GM19324 (cell line): ENCODE measurements around the gene SNAP47.

Source experiments
- ATAC-seq: cut with Tn5 transposase; IDR thresholded peaks from one replicate; pipeline ENCODE4 v1.9.1; 2021; ENCODE audit warnings: mild to moderate bottlenecking, moderate library complexity; ENCODE audit not compliant: unreplicated experiment, low FRiP score

SNAP47 gene

DNA sequence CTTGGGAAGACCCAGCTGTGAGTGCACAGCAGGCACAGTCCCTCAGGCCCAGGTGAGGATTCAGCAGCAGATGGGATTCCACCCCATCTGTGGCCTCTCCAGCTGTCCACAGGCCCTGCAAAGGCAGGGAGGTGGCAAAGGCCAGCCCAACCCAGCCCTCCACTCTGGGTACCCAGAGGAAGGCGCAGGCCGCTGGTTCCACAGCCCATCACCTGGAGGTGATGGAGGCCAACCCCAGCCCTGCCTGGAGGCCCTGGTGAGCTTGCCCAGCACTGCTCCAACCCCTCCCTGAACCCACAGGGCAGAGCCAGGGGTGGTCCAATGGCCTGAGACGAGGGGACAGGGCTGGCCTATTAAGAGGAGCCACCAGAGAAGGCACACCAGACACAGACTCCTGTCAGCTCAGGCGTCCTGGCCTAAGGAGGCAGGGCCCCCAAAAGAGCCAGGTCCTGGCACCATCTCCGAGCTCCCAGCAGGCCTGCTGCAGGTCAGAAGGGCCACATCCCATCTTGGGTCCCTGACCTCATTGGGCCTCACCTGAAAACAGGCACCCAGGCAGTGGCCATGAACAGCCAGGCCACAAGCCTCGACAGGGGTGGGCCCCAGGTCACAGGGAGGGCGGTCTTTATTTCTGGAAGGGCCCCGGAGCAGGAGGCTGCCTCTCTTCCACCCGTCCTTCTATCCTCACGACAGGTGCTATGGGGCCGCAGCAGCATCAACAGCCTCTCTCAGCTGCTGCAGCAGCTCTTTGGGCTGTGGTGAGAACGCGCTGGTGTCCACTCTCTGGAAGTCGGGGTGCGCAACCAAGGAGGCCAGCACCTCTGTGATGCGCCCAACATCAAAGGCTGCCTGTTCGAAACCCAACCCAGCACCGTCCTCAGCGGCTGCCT lies 3.3 kb upstream of the SNAP47 start:
- ATAC-seq, result no peak

GRCh38 chr1:227732586-227733308 lies 2.5 kb upstream of the SNAP47 start:
- ATAC-seq, result no peak

- no peak for ATAC-seq
These were observed 1.9 kb upstream of the SNAP47 start for GRCh38 chr1:227733309-227733705.

DNA sequence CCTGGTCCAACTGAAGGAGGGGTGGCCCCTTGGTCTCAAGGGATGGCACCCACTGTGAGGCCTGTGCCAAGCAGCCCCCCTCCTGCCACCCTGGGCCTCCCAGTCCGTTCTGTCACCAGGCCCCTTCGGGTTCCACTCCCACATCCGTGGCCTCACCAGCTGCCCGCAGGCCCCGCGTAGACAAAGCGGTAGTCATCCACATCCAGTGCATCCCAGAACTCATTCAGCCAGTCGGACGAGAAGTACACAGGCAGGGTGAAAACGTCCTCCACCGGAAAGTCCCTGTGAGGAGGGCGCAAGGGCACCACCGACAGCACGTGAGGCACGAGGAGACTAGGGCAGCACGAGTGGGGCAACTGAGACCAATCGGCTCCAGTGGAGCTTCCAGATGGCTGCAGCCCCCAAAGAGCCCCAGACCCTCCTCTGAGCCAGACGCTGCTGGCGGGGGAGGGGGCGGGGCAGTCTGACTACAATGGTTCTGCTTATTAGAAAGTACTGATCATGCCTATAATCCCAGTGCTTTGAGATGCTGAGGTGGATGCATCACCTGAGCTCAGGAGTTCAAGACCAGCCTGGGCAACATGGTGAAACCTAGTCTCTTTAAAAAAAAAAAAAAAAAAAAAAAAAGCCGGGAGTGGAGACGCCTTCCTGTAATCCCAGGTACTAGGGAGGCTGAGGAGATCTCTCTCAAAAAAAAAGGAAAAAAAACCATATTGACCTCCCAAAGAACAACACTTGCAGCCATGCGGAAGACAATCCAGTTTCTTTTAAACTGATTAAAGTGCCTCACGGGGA lies 1.3 kb upstream of the SNAP47 start:
- no peak for ATAC-seq

GRCh38 chr1:227734546-227734855 lies 734 bp upstream of the SNAP47 start:
- no peak for ATAC-seq

DNA sequence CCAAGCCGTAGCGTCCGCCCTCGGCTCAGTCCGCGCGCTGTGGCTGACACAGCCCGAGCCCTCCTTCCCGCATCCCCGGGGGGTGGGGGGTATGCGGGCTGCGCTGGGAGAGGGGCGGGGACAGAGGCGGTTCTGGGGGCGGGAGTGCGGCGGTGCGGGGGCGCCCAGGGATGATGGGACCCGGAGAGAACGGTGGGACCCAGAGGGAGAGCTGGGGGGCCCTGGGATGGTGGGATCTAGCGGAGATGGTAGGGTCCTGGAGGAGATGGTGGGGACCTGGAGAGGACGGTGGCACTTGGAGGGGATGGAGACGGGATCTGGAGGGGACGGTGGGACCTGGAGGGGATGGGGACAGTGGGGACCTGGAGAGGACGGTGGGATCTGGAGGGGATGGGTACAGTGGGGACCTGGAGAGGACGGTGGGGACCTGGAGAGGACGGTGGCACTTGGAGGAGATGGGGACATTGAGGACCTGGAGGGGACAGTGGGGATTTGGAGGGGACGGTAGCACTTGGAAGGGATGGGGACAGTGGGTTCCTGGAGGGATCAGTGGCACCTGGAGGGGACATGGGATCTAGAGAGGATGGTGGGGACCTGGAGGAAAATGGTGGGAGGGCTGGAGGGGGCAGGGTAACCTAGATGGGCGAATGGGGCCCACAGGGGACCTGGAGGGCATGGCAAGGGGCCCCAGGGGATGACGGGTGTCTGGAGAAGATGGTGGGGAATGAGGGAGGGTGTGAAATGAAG lies 477 bp downstream of the SNAP47 start:
- no peak for ATAC-seq

GRCh38 chr1:227736814-227737432 lies 1.7 kb downstream of the SNAP47 start:
- no peak for ATAC-seq

DNA sequence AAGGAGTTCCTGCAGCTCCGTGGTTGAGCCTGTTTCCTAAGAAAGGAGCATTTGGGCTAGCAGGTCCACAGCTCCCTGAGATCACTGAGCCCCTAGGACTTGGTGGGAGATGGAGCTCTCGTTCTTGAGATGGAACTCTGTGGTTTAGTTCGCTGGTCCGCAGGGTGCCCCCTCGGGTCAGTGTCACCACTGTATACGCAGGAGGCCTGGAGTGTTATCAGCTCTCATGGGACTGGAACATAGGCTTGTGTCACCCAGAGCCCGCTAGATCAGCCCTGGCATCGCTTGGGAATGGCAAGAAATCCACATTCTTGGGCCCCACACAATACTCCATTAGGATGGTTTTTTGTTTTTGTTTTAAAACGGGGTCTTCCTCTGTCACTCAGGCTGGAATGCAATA lies 3.6 kb downstream of the SNAP47 start:
- no peak for ATAC-seq

DNA sequence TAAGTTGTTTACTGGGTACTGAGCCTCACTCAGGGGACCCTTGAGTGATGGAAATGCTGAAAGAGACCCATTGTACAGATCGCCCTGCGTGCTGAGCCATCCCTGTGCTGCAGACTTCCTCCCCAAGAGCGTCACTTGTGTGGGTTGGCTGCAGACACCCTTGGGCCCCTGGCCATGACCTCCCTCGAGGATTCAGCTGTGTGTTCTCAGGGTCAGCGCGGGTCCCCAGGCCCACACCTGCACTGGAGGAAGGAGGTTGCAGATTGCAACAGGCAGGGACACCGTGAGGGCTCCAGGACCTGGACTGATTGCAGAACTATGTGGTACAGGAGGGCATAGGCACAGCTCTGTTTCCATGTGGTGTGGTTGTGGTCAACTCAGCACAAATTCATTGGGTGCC lies 4.4 kb downstream of the SNAP47 start:
- ATAC-seq, result no peak

- no peak for ATAC-seq
These were observed 5.2 kb downstream of the SNAP47 start for GRCh38 chr1:227740401-227740960.

- no peak for ATAC-seq
These were observed 6.1 kb downstream of the SNAP47 start for GRCh38 chr1:227741166-227741870.

GRCh38 chr1:227742738-227743715 lies 7.8 kb downstream of the SNAP47 start:
- ATAC-seq, result no peak

- no peak for ATAC-seq
These were observed 9.4 kb downstream of the SNAP47 start for GRCh38 chr1:227744668-227745067.

- no peak for ATAC-seq
These were observed 10.5 kb downstream of the SNAP47 start for GRCh38 chr1:227745568-227746265.

- ATAC-seq, result no peak
These were observed 11.4 kb downstream of the SNAP47 start for GRCh38 chr1:227746676-227747075.

DNA sequence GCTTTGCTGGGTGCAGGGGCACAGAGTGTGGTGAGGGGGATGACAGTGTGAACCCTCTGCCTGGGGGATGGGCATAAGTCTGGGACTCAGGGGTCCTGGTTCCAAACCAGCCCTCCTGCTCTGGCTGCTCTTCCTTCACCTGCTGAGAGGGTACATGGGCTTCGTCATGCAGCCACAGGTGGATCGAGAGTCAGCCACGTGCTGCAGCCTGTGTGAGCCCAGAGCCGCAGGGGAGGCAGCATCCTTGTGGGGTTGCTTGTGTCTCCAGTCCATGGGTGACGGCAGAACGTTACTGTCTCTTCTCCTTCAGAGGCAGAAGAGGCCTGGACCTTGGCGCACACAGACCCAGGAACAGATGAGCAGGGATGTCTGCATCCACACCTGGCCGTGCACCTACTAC lies 12.1 kb downstream of the SNAP47 start:
- ATAC-seq, result no peak

- ATAC-seq, result no peak
These were observed 12.8 kb downstream of the SNAP47 start for GRCh38 chr1:227747948-227748495.
